ENCODE measurements around the gene IFNLR1.

IFNLR1 gene

DNA sequence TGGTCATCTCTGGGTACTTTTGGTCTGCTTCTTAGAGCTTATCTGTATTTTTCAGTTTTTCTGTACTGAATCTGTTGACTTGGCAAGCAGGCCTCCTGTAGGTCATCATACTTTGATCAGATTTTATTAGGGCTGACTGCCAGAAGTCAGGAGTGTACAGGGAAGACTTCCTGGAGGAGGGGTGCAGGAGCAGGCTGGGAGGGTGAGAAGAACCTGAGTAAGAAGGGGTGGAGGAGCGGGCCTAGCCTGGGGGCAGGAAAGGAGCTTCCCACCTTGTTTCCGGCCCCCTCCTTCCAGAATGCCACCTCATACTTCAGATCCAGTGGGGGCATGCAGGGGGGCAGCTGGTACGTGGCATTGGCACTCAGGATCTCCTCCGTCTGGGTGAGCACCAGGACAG is 25.8 kb downstream of the IFNLR1 start:
- in situ Hi-C loops (cut with MboI; ENCODE audit: low sequenced_read_pairs) = no loop called here
- DNase-seq (ENCODE audit: low spot score in 2 of 2) = no peak
- Histone ChIP-seq H3K4me3 (no peak overlapping the region), H3K27me3 (ENCODE audit: low read depth) (no peaks in the 10 kb centered on the region), H3K9me3 (no peaks in the 10 kb centered on the region), H3K36me3 (replicated peaks) (peaks cover 5% of the 10 kb centered on the region; the same call in 1 of the 2 replicates), H3K4me1 (no peaks in the 10 kb centered on the region)

DNA sequence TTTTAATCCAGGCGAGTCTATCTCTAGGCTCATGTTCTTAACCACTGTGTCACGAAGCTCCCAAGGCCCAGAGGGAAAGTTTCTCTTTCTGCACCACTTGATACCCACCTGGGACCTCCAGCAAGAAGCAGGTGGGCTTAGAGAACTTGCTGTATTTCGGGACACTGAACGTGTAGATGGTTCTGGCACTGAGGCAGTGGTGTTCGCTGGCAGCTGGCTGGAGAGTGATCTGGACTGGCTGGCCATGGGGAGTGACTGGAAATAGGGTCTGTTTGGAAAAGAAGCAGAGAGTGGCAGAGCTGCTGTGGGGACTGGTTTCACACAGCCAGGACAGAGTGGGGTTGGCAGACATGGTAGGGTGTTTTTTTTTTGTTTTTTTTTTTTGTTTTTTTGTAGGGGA is 27.7 kb downstream of the IFNLR1 start:
- H3K4me1 ChIP-seq = no peaks in the 10 kb centered on the region
- H3K9me3 ChIP-seq = no peaks in the 10 kb centered on the region
- in situ Hi-C loops (cut with MboI; ENCODE audit: low sequenced_read_pairs) = no loop called here
- H3K36me3 ChIP-seq (replicated peaks) = peaks cover 6% of the 10 kb centered on the region; the same call in 1 of the 2 replicates
- no peak for DNase-seq (ENCODE audit: low spot score in 2 of 2)
- H3K27me3 ChIP-seq (ENCODE audit: low read depth) = no peaks in the 10 kb centered on the region
- H3K4me3 ChIP-seq = no peak overlapping the region

DNA sequence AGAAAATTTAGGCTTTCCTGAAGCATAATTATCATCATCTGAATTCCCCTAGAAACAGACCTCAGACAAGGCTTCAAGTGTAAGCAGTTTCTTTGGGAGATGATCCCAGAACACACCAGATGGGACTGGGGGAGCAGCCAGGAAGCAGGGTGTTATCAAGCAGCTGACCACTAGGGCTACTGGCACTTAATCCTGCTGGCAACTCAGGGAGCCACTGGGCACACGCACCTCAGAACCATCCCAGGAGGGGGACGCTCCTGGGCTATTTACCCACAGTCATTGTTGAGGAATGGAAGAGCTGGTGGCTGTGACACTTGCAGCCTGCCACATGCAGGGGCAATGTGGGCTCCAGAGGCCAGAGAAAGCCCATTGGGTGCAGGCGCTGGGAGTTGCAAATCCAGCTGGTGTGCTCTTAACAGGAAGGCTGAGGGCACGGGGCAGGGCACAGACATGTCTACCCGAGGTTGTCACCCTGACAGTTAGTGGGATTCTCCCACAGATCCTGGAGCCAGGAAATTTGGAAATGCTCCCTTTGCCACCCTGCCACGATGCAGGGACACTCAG is 29.1 kb downstream of the IFNLR1 start:
- peaks cover 3% of the 10 kb centered on the region for H3K4me1 ChIP-seq
- DNase-seq (ENCODE audit: low spot score in 2 of 2) = no peak
- peaks cover 6% of the 10 kb centered on the region; the same call in 1 of the 2 replicates for H3K36me3 ChIP-seq (replicated peaks)
- in situ Hi-C loops (cut with MboI; ENCODE audit: low sequenced_read_pairs) = no loop called here
- no peaks in the 10 kb centered on the region for H3K9me3 ChIP-seq
- H3K4me3 ChIP-seq = no peak overlapping the region
- H3K27me3 ChIP-seq (ENCODE audit: low read depth) = no peaks in the 10 kb centered on the region

DNA sequence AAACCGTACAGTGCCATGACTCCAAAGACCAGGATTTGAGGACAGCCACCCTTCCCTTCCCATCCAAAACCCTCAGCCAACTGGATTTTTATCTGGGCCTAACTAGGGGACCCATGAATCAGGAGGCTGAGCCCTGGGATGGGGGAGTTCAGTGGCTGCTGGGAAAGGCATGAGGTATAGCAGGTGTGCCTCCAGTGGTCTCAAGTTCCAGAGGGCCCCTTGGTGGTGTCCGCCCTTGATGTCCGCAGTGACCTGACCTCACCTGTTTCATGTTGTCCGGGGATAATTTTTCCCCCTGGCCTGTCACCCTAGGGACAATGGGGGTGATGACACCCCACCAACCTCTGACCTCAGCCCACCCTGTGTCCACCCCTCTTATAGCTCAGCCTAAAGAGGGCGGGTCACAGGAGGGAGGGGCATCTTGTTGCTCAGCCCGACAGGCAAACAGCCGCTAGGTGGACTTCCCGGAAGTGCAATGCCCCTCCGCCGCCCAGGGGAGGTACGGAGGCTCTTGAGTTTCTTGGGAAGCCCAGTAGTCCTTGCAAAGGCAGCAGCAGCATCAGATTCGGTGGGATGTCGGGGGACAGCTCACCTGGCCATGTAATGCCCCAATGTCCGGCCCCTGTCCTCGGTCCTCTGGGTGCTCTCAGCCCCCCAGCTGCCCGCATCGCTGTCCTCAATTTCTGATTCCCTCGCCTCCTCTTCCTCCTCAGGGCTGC is 30.4 kb downstream of the IFNLR1 start:
- Histone ChIP-seq H3K4me3 (no peak overlapping the region), H3K4me1 (peaks cover 3% of the 10 kb centered on the region), H3K9me3 (no peaks in the 10 kb centered on the region), H3K27me3 (ENCODE audit: low read depth) (no peaks in the 10 kb centered on the region), H3K36me3 (replicated peaks) (peaks cover 6% of the 10 kb centered on the region; the same call in 1 of the 2 replicates)
- no peak for DNase-seq (ENCODE audit: low spot score in 2 of 2)
- in situ Hi-C loops (cut with MboI; ENCODE audit: low sequenced_read_pairs) = no loop called here

DNA sequence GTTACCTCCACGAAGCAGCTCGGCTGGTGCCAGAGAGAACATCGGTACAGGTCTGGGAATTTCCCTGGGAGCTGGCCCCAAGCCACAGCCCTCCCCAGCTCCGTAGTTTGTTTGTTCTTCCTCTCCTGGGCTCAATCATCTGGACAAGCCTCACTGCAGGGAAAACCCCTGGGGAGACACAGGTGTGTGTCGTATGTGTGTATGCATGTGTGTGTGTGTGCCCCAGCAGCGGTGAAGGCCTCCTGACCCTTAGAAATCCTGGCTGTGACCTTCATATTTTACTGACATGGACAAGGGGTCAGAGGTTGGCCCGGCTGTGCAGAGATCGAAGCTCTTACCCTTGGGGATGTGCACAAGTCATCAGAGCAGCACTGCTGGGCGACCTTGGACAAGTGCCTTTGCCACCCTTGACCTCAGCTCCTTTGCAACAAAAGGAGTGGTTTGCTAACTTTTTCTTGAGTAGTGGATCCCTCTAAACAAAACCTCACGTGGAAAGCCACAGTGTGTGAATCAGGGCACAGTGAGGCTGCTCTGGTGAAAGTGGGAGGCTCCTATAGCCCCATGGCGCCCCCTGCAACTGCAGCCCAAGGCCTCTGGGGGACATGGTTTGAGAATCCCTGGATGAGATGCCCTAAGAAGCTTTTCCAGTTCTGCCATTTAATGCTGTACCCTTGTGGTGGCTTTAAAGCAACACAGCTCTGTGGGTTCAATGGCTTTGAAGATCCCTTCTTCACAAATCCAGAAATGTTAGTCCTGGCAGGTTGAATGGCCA is 31.9 kb downstream of the IFNLR1 start:
- H3K27me3 ChIP-seq (ENCODE audit: low read depth) = no peaks in the 10 kb centered on the region
- H3K9me3 ChIP-seq = no peaks in the 10 kb centered on the region
- DNase-seq (ENCODE audit: low spot score in 2 of 2) = peak in 1 of 2 experiments; percentile 49
- no peak overlapping the region for H3K4me3 ChIP-seq
- peaks cover 13% of the 10 kb centered on the region for H3K4me1 ChIP-seq
- in situ Hi-C loops (cut with MboI; ENCODE audit: low sequenced_read_pairs) = no loop called here
- peaks cover 6% of the 10 kb centered on the region; the same call in 1 of the 2 replicates for H3K36me3 ChIP-seq (replicated peaks)

DNA sequence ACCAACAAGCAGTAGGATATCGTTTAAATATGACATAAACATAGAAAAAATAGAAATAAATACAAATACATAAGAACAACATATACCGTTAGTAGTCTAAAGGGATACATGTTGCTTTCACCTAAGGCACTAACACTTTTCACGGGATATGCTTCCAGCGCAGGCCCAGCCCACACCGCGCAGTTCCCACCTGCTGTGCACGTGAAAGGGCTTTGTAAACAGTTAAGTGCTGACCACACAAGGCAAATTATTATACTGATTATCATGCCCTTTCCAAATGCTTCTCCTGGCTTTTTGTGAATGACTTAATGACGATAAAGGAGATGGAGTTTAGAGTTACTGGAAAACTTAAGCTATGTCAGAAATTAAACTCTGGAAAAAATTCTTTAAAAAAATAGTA is 32.9 kb downstream of the IFNLR1 start:
- DNase-seq (ENCODE audit: low spot score in 2 of 2) = peak; percentile 75 to 83
- Histone ChIP-seq H3K36me3 (replicated peaks) (peaks cover 6% of the 10 kb centered on the region; the same call in 1 of the 2 replicates), H3K9me3 (no peaks in the 10 kb centered on the region), H3K4me1 (peaks cover 15% of the 10 kb centered on the region), H3K27me3 (ENCODE audit: low read depth) (no peaks in the 10 kb centered on the region), H3K4me3 (no peak overlapping the region)
- in situ Hi-C loops (cut with MboI; ENCODE audit: low sequenced_read_pairs) = no loop called here

DNA sequence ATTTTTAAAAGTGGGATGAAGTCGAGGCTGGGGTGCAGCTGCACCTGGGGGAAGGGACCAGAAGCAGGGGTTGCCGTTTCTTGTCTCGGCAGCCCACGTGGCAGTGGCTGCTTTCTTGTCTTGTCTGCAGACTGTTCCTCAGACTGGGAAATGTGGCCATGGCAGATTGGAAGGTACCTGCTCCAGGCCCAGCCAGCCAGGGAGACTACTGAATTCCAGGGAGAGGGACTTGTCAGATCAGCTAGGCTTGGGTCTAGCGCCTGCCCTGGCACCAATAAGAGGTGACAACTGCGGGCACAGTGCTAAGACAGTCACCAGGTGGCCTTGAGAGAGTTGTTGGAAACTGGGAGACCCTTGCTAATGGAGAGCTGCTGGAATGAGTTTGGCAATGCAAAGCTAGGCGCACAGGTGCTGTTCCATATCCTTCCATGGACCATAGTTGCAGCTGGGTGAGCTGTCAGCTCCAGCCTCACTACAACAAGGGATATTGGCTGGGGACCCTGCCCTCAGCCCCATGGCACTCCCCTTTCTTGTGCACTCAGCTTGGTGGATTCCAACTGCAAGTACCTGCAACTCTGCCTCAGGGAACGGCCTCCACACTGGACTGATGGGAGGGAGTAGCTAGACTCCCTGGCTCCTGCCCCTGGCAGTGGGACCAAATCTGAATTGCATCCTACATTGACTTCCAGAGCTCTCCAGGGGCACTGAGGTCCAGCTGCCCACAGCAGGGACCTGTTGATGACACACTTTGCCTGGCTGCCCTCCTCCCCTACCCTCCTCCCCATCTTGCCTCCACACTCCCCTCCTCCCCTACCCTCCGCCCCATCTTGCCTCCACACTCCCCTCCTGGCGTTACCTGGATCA is 34.2 kb downstream of the IFNLR1 start:
- in situ Hi-C loops (cut with MboI; ENCODE audit: low sequenced_read_pairs) = no loop called here

DNA sequence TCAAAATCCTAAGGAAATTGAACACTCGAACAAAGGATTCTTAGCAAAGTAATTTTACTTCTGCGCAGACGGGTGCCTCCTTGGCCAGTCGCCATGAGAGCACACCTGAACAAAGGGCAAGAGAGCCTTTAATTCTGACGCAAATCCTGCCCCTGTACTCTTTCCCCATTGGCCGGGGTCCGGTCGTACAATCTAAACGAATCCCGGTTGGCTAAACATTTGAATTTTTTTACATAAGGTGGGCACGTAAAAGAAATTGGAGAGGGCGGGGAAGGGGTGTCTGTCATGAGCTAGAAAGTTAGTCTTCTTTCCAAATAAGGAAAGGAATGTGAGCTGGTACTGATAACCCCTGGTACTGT is 35.9 kb downstream of the IFNLR1 start:
- Histone ChIP-seq H3K27me3 (ENCODE audit: low read depth) (no peaks in the 10 kb centered on the region), H3K9me3 (no peaks in the 10 kb centered on the region), H3K4me1 (peaks cover 15% of the 10 kb centered on the region), H3K36me3 (replicated peaks) (peaks cover 3% of the 10 kb centered on the region; the same call in 1 of the 2 replicates), H3K4me3 (no peak overlapping the region; the same call in 1 of the 2 replicates)
- in situ Hi-C loops (cut with MboI; ENCODE audit: low sequenced_read_pairs) = no loop called here
- DNase-seq (ENCODE audit: low spot score in 2 of 2) = peak; percentile 50 to 68

More for the DNA sequence above, 34.2 kb downstream of the IFNLR1 start:
- H3K4me1 ChIP-seq = peaks cover 15% of the 10 kb centered on the region
- no peak overlapping the region for H3K4me3 ChIP-seq
- DNase-seq (ENCODE audit: low spot score in 2 of 2) = no peak
- H3K36me3 ChIP-seq (replicated peaks) = peaks cover 6% of the 10 kb centered on the region; the same call in 1 of the 2 replicates
- no peaks in the 10 kb centered on the region for H3K9me3 ChIP-seq
- H3K27me3 ChIP-seq (ENCODE audit: low read depth) = no peaks in the 10 kb centered on the region

DNA sequence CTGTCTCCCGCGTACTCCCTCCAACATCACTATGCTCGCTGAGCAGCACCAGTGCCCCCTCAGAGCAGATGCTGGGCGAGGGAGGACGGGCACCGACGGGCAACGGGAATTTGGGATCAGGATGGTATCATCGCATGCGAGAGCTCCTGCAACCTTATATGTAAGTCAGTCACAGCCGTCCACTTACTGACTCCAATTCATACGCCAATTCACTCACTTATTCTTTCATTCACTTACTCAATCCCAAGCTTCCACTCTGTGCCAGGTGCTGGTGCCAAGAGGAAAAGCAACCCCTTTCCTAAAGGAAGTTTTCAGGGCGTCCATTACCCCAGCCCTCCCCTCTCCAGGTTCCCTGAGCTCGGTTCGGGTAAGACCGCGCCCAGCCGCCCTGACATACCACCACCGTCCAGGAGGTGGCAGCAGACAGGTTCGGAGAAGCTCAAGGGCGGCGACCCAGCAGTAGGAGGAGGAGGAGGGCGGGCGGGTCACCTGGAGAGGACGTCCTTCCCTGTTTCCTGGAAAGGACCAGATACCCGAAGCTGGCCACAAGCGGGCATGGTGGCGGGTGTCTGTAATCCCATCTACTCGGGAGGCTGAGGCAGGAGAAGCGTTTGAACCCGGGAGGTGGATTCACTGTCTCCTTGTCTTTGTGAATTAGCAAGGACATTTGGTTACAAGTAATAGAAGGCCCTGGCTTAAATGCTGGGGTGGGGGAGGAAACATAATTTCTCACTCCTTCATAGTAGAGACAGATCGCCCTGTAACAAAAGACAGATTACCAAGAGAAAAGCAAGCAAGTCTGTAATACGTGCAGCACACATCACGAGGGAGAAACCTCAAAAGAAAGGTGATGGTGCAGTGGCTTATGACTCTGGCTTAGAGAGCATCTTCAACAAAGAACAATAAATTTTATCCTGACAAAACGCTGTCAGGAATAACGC is 36.6 kb downstream of the IFNLR1 start:
- Histone ChIP-seq H3K4me1 (peaks cover 15% of the 10 kb centered on the region), H3K36me3 (replicated peaks) (no peaks in the 10 kb centered on the region; the same call in 1 of the 2 replicates), H3K4me3 (peak overlapping the region; percentile 17), H3K27me3 (ENCODE audit: low read depth) (no peaks in the 10 kb centered on the region), H3K9me3 (no peaks in the 10 kb centered on the region)
- in situ Hi-C loops (cut with MboI; ENCODE audit: low sequenced_read_pairs) = no loop called here
- peak; percentile 77 to 96 for DNase-seq (ENCODE audit: low spot score in 2 of 2)

DNA sequence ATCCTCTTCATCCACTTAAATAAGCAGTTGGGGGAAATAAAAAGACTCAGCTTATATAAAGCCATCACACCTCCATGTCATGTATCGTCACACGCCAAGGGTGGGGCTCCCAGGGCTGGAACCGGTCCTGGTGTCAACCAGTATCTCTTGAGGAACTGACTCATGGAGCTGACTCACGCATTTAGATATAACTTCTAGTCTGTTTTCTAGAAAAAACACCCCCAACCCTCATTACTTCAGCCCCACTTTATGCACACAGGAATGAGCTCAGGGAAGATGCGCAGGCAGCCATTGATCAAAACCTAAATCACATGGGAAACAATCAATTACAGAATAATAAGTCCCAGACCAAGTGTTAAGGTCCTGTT is 37.2 kb downstream of the IFNLR1 start:
- in situ Hi-C loops (cut with MboI; ENCODE audit: low sequenced_read_pairs) = no loop called here
- no peaks in the 10 kb centered on the region for H3K9me3 ChIP-seq
- H3K36me3 ChIP-seq (replicated peaks) = no peaks in the 10 kb centered on the region
- no peak overlapping the region for H3K4me3 ChIP-seq
- H3K27me3 ChIP-seq (ENCODE audit: low read depth) = no peaks in the 10 kb centered on the region
- peaks cover 15% of the 10 kb centered on the region for H3K4me1 ChIP-seq
- DNase-seq (ENCODE audit: low spot score in 2 of 2) = no peak

DNA sequence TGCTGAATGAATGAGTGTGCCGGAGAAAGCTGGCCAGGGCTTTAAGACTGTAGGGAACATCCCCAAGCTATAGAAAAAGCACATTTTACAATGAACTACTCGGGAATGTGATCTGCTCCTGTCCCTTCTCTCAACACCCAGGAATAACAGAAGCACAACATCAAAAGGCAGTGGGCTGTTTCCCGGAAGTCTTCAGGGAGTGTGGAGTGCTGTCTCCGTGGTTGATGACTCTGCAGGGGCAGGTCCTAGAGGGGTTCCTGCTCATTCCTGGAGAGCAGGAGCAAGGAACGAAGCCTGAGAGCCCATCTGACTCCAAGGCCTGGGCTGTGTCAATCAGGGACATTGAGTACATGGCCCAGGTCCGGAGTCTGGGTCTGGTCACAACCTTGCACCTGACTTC is 39.3 kb downstream of the IFNLR1 start:
- no peak for DNase-seq (ENCODE audit: low spot score in 2 of 2)
- Histone ChIP-seq H3K4me1 (peaks cover 12% of the 10 kb centered on the region), H3K4me3 (no peak overlapping the region), H3K36me3 (replicated peaks) (no peaks in the 10 kb centered on the region), H3K9me3 (no peaks in the 10 kb centered on the region), H3K27me3 (ENCODE audit: low read depth) (no peaks in the 10 kb centered on the region)
- in situ Hi-C loops (cut with MboI; ENCODE audit: low sequenced_read_pairs) = no loop called here

DNA sequence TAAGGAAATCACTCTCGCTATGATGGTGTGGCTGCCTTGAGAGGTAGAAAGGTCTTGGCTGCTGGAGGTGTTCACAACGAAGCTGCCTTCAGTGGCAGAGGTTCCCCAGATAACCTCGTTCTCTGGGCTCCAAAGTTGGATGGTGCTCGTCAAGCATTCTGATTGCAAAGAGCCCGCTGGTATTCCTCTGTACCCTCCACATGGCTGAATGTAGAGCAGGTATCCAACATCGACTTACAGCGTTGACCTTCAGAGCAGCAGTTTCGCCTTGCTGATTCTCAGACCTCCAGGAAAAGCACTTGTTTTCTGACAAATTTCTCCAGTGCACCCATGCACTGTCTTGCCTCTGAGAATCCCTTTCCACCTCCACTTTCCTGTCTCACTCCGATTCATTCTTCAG is 39.9 kb downstream of the IFNLR1 start:
- Histone ChIP-seq H3K27me3 (ENCODE audit: low read depth) (no peaks in the 10 kb centered on the region), H3K9me3 (no peaks in the 10 kb centered on the region), H3K36me3 (replicated peaks) (no peaks in the 10 kb centered on the region), H3K4me1 (peaks cover 12% of the 10 kb centered on the region), H3K4me3 (no peak overlapping the region)
- no peak for DNase-seq (ENCODE audit: low spot score in 2 of 2)
- in situ Hi-C loops (cut with MboI; ENCODE audit: low sequenced_read_pairs) = no loop called here
